K562 (cell line): Measurements from ENCODE around the gene MAP4K5. TPM values are rescaled to one million over a fixed set of nuclear protein-coding genes. Genes with fewer than 3 reads are reported as not detected.

Source experiments
- LCOR ChIP-seq: sonication (generic); formaldehyde crosslinking; IDR thresholded peaks from 2 replicates; pipeline ENCODE4 v1.8.0; 2022; ENCODE audit warnings: mild to moderate bottlenecking, missing genetic modification reagents
- NCOA2 ChIP-seq, 2 experiments: fragments of 450-650 bp; IDR thresholded peaks; 2 replicates each; pipeline ENCODE4 v1.6.1; 2018; ENCODE audit warnings: mild to moderate bottlenecking in 2 of 2, moderate library complexity in 1 of 2; ENCODE audit not compliant: partially characterized antibody in 2 of 2
- polyA plus RNA-seq, 8 experiments: library from polyadenylated mRNA; depleted of rRNA in 4 of 8; stranded (reverse) in 5 of 8; unstranded in 3 of 8; fragments of >200 nt; fragmentation: Nextera tagmentation in 2 of 8; fragmentation: Illumina TruSeq in 1 of 8; extraction: Ambion mirVana in 2 of 8; extraction: Trizol in 1 of 8; gene quantifications; 2 replicates each; pipeline versions ENCODE4 v1.2.1 to v1.2.3, GENCODE V29; 2011 to 2014; ENCODE audit warnings: inconsistent platforms in 1 of 8, missing spikeins in 1 of 8
- total RNA-seq, 7 experiments: library from RNA; depleted of rRNA in 6 of 7; stranded (reverse); fragments of >200 nt in 6 of 7; fragmentation: Illumina TruSeq in 2 of 7; extraction: Trizol in 2 of 7; gene quantifications; 2 replicates each; pipeline versions ENCODE4 v1.2.1 to v1.2.3, GENCODE V29; 2011 to 2021; ENCODE audit warnings: low replicate concordance in 1 of 7
- TF ChIP-seq, protein P1 (sequence below), 2 experiments: IDR thresholded peaks in 1 of 2; conservative IDR thresholded peaks in 1 of 2; 2 replicates each; pipeline ENCODE4 v1.6.1; 2016; ENCODE audit warnings: low read depth in 2 of 2, mild to moderate bottlenecking in 1 of 2, missing compliant biosample characterization in 1 of 2, missing genetic modification characterization in 1 of 2, moderate library complexity in 1 of 2
- TF ChIP-seq, protein P2 (sequence below): fragments of 450-650 bp; IDR thresholded peaks from 2 replicates; pipeline ENCODE4 v1.6.1; 2017; ENCODE audit warnings: antibody characterized with exemption, mild to moderate bottlenecking

The MAP4K5 gene
- total and polyA plus RNA-seq, 9 of the 15 experiments (the other 6 are each of a cell fraction or from before 2014, with no cell fraction given): 5.9 to 29.4 (median 18.0) TPM

DNA sequence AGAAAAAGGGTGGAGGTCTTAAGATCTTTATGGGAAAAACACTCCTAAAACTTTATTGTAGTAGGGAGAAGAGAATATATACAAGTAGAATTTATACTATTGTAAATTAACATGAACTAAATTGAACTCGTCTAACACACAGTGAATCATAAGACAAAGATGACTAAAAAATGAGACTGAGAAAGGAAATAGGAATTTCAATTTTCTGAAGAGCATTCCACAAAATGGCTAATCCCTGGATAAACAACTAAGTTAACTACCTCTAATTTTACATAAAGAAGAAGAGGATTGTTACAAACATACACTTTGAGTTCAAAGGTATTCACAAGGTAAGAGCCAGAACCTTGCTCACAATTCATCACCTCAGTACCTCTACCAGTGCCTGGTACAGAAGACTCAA is 2.0 kb downstream of the MAP4K5 start (continued):
- TF ChIP-seq, protein P1, sequence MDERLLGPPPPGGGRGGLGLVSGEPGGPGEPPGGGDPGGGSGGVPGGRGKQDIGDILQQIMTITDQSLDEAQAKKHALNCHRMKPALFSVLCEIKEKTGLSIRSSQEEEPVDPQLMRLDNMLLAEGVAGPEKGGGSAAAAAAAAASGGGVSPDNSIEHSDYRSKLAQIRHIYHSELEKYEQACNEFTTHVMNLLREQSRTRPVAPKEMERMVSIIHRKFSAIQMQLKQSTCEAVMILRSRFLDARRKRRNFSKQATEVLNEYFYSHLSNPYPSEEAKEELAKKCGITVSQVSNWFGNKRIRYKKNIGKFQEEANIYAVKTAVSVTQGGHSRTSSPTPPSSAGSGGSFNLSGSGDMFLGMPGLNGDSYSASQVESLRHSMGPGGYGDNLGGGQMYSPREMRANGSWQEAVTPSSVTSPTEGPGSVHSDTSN (CRISPR knock-in tag; IDR thresholded peaks at IDR 0.05; ENCODE audit: low read depth): no peak
- TF ChIP-seq, protein P1 (tag; conservative IDR thresholded peaks at IDR 0.05; ENCODE audit: low read depth): no peak
- TF ChIP-seq, protein P2, sequence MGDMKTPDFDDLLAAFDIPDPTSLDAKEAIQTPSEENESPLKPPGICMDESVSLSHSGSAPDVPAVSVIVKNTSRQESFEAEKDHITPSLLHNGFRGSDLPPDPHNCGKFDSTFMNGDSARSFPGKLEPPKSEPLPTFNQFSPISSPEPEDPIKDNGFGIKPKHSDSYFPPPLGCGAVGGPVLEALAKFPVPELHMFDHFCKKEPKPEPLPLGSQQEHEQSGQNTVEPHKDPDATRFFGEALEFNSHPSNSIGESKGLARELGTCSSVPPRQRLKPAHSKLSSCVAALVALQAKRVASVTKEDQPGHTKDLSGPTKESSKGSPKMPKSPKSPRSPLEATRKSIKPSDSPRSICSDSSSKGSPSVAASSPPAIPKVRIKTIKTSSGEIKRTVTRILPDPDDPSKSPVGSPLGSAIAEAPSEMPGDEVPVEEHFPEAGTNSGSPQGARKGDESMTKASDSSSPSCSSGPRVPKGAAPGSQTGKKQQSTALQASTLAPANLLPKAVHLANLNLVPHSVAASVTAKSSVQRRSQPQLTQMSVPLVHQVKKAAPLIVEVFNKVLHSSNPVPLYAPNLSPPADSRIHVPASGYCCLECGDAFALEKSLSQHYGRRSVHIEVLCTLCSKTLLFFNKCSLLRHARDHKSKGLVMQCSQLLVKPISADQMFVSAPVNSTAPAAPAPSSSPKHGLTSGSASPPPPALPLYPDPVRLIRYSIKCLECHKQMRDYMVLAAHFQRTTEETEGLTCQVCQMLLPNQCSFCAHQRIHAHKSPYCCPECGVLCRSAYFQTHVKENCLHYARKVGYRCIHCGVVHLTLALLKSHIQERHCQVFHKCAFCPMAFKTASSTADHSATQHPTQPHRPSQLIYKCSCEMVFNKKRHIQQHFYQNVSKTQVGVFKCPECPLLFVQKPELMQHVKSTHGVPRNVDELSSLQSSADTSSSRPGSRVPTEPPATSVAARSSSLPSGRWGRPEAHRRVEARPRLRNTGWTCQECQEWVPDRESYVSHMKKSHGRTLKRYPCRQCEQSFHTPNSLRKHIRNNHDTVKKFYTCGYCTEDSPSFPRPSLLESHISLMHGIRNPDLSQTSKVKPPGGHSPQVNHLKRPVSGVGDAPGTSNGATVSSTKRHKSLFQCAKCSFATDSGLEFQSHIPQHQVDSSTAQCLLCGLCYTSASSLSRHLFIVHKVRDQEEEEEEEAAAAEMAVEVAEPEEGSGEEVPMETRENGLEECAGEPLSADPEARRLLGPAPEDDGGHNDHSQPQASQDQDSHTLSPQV: no peak
- no peak for TF ChIP-seq LCOR (CRISPR knock-in tag)
- no peak for TF ChIP-seq NCOA2 (IDR thresholded peaks at IDR 0.05; ENCODE audit: partially characterized antibody in 2 of 2)
